Activated CD4-positive, CD25-positive, alpha-beta regulatory T cell treated with anti-CD3 and anti-CD28 coated beads, Interleukin-2, amount 50 U/mL, for 16 hours (primary cell): ENCODE measurements around the gene HLA-DMB.

Experiments
- DNase-seq: peaks from one replicate; pipeline ENCODE4 v3.0.0-alpha.2; 2020; ENCODE audit warnings: low read depth, low spot score

HLA-DMB gene

GRCh38 chr6:32940656-32941213, at the start of gene HLA-DMB:
HLA-DMB (minus strand) TSS chr6:32941028; CDS start chr6:32940807, 221 bp downstream.
- peak; percentile 23 for DNase-seq

DNA sequence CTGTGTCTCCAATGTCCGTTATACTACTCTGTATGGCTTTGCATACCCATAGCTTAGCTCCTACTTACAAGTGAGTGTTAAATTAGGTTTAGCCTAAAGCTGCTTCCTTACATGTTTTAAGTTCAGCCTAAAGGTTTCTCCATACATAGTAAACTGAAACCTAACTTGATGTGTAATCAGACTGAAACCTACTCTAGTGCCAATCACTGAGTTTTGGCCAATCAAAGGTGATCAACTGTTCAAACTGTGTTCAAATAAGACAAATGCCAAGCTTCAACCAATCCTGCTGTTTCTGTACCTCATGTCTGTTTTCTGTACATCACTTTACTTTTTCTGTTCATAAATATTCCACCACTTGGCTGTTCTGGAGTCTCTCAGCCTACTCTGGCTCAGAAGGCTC, 48.5 kb upstream of the HLA-DMB start:
- no peak for DNase-seq

- DNase-seq = peak; percentile 81
These were observed 44.0 kb upstream of the HLA-DMB start for GRCh38 chr6:32984622-32985389.

DNA sequence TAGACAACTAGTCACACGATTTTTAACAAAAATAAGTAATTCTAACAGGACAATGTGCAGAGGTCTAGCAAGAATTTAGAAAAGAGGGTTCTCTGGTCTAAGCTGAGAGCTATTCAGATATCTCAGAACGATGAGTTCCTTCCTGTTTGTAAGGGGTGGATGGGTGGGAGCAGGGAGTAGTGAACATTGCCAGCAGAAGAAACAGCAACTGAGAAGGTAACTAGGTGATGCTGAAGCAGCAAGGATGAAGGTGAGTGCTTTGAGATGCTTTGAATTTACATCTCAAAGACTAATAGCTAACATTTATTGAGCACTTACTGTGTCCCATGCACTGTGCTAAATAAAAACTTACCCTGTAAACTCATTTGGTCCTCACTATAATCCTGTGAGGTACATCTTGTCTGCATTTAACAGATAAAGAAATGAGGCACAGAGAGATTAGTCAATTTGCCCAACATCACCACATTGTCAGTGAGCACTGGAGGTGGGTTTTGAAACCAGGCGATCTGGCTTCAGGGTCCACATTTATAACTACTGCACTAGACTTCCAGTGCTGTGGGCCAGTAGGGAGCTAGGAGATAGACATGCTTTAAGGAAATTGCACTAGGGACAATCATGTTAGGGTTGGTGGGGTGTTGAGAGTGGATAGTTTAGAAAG, 43.3 kb upstream of the HLA-DMB start:
- DNase-seq = no peak

- no peak for DNase-seq
These were observed 42.6 kb upstream of the HLA-DMB start for GRCh38 chr6:32983493-32983848.

GRCh38 chr6:32982702-32983492, 42.1 kb upstream of the HLA-DMB start:
- no peak for DNase-seq

GRCh38 chr6:32982084-32982701, 41.4 kb upstream of the HLA-DMB start:
- DNase-seq = no peak

- DNase-seq = no peak
These were observed 39.7 kb upstream of the HLA-DMB start for GRCh38 chr6:32980488-32981038.

- no peak for DNase-seq
These were observed 39.1 kb upstream of the HLA-DMB start for GRCh38 chr6:32979720-32980487.

DNA sequence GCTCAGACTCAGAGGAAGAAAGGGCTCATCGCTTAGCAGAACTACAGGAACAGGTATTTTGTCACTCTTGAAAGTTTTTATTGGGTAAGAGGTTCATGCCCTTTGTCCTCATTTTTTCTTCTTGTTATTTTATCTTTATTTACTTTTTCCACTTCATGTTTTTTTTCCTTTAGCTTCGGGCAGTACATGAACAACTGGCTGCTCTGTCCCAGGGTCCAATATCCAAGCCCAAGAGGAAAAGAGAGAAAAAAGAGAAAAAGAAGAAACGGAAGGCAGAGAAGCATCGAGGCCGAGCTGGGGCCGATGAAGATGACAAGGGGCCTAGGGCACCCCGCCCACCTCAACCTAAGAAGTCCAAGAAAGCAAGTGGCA, 37.1 kb upstream of the HLA-DMB start:
- no peak for DNase-seq

DNA sequence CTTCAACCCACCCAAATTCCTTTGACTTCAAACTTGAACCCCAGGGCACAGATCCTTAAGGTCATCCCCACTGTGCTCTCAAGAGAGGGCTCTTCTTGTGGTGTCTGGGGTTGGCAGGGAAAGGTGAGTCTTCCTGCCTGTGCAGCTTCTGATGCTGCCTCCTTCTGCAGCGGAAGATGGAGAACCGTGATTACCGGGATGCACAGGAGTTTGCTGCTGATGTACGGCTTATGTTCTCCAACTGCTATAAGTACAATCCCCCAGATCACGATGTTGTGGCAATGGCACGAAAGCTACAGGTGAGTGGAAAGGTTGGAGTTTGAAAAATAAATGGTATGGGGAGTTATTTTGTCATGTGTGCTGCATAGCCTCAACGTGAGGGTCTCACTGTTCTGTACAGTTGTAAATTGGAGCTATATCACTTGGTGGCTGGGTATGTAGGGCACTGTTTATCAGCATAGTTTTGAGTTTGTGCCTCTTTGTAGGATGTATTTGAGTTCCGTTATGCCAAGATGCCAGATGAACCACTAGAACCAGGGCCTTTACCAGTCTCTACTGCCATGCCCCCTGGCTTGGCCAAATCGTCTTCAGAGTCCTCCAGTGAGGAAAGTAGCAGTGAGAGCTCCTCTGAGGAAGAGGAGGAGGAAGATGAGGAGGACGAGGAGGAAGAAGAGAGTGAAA, 36.6 kb upstream of the HLA-DMB start:
- DNase-seq = no peak

DNA sequence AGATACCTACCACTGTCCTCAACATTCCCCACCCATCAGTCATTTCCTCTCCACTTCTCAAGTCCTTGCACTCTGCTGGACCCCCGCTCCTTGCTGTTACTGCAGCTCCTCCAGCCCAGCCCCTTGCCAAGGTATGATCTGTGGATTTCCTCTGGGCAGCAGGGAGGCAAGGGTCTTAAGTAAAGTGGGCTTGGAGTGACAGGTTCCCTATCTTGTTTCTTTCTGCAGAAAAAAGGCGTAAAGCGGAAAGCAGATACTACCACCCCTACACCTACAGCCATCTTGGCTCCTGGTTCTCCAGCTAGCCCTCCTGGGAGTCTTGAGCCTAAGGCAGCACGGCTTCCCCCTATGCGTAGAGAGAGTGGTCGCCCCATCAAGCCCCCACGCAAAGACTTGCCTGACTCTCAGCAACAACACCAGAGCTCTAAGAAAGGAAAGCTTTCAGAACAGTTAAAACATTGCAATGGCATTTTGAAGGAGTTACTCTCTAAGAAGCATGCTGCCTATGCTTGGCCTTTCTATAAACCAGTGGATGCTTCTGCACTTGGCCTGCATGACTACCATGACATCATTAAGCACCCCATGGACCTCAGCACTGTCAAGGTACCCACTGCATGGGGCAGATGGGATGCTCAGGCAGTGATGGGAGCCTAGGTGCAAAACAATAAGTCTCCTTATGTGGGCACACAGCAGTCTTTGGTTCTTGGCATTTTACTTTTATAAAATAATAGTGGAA, 35.7 kb upstream of the HLA-DMB start:
- no peak for DNase-seq

DNA sequence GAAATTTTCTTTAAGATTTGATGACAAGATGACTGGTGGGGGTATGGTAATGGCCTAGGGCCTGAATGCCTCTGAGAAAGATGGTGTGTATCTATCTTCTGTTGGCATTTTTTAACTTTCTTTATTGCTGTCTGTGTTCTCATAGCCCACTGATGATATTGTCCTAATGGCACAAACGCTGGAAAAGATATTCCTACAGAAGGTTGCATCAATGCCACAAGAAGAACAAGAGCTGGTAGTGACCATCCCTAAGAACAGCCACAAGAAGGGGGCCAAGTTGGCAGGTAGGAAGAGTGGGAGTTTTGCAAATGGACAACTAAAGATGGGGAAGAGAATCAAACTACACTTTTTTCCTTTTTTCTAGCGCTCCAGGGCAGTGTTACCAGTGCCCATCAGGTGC, 35.1 kb upstream of the HLA-DMB start:
- DNase-seq = no peak

DNA sequence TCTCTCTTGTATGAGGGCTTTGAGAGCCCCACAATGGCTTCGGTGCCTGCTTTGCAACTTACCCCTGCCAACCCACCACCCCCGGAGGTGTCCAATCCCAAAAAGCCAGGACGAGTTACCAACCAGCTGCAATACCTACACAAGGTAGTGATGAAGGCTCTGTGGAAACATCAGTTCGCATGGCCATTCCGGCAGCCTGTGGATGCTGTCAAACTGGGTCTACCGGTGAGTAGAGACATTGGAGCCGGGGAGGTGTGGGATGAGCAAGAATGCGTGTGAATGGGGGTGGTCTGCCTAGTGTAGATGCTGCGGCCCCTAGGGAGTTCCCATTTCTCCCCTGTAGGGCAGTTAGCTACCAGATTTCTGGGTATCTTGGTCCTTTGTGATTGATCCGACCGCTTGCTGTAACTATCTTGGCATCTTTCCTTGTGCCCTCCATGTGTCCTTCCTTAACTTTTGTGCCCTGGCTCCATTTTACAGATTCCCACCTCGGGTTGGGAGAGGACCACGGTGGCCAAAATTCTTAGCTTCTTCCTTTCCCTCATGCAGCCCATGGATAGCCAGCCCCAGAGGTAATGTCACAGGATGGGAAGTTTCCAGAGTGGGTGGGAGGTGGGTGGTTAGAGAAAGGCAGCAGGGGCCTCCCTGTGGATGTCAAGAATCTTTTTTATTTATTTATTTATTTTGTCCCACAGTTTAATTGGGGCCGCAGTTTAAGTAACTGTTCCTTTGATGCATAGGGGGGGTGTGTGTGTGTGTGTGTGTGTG, 33.9 kb upstream of the HLA-DMB start:
- no peak for DNase-seq

- no peak for DNase-seq
These were observed 33.1 kb upstream of the HLA-DMB start for GRCh38 chr6:32974016-32974333.

DNA sequence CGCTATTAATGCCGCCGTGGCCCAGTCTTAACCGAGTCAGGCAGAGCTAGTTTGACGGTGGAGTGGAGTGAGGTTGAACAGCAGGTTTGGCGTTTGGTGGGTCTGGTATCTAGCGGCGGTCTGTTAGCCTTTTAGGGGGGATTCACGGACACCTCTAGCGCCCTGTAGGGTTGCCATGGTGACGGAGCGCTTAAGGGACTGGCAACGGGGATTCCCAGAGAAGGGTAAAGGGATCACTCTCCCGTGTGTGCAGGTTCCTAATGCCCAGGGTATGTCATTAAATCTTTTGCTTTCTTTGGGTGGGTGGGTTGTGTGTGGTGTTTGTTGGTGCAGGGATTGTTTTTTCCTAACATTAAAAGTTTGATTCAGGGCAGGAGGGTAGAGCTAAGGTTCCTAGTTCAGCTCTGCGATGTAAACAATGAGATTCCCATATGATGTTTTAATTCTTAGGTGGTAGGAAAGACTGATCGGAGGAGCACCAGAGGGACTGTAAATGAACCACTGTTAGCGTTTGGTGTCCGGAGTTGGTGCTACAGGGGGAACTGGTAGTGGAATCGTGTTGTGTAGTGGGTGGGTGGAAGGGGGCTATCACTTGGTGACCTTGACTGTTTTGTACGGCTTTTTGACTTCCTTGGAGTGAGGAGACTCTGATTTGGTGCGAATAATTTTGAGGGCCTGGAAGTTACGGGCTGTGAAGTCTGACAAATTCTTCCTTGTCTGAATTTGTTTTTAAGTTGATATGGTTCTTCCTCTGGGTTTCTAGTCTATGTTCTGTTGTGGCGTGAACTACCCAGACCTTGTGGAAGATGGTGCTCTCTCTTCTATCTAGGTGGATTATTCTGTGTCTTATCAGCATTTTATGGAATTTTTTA, 32.6 kb upstream of the HLA-DMB start:
- peak; percentile 39 for DNase-seq

GRCh38 chr6:32972353-32973143, 31.7 kb upstream of the HLA-DMB start:
- peak; percentile 27 for DNase-seq
